8988T (cell line): ENCODE results near the gene POLR2L.

Experiments
- DNase-seq: peaks from one replicate; pipeline ENCODE4 v3.0.0; 2011

Gene POLR2L

GRCh38 chr11:853682-854448 lies 11.5 kb upstream of the POLR2L start:
- no peak for DNase-seq

GRCh38 chr11:852762-853161 lies 10.4 kb upstream of the POLR2L start:
- peak; percentile 51 for DNase-seq

GRCh38 chr11:850775-851763 lies 8.7 kb upstream of the POLR2L start:
- DNase-seq: peak; percentile 97

- DNase-seq: peak; percentile 58
Observed at GRCh38 chr11:849951-850774, 7.8 kb upstream of the POLR2L start.

- no peak for DNase-seq
Observed at GRCh38 chr11:849104-849824, 6.9 kb upstream of the POLR2L start.

- peak; percentile 100 for DNase-seq
Observed at GRCh38 chr11:848380-848931, 6.1 kb upstream of the POLR2L start.

GRCh38 chr11:847876-848275 lies 5.5 kb upstream of the POLR2L start:
- peak; percentile 56 for DNase-seq

- DNase-seq: no peak
Observed at GRCh38 chr11:846496-847098, 4.3 kb upstream of the POLR2L start.

- DNase-seq: no peak
Observed at GRCh38 chr11:845872-846495, 3.7 kb upstream of the POLR2L start.

- DNase-seq: peak; percentile 93
Observed at GRCh38 chr11:844693-845644, 2.6 kb upstream of the POLR2L start.

- peak; percentile 98 for DNase-seq
Observed at GRCh38 chr11:843818-844692, 1.7 kb upstream of the POLR2L start.

- no peak for DNase-seq
Observed at GRCh38 chr11:843086-843734, 881 bp upstream of the POLR2L start.

GRCh38 chr11:841981-842369 lies 354 bp downstream of the POLR2L start:
- no peak for DNase-seq

- peak; percentile 93 for DNase-seq
Observed at GRCh38 chr11:839875-840617, 2.3 kb downstream of the POLR2L start.

- DNase-seq: no peak
Observed at GRCh38 chr11:839280-839623, 3.1 kb downstream of the POLR2L start.

GRCh38 chr11:838441-839279 lies 3.7 kb downstream of the POLR2L start:
- DNase-seq: peak; percentile 96

GRCh38 chr11:837990-838307 lies 4.4 kb downstream of the POLR2L start:
- DNase-seq: no peak
